Osteoblast (primary cell): Measurements from ENCODE around the gene FAM20C. TPM values are rescaled to one million over a fixed set of nuclear protein-coding genes. Genes with fewer than 3 reads are reported as not detected.

Experiments used
- DNase-seq: peaks from one replicate; pipeline ENCODE4 v3.0.0; 2011; ENCODE audit warnings: low spot score, mixed read lengths; ENCODE audit not compliant: insufficient read length; ENCODE audit errors: missing footprints
- H2AFZ ChIP-seq: 2 replicates; pipeline ENCODE4 v1.6.0; 2011; ENCODE audit warnings: mild to moderate bottlenecking, low read length
- H3K27ac ChIP-seq: 2 replicates; pipeline ENCODE4 v1.5.1; 2011; ENCODE audit warnings: mild to moderate bottlenecking, low read depth, low read length, moderate library complexity
- H3K27me3 ChIP-seq: 2 replicates; pipeline ENCODE4 v1.6.0; 2012; ENCODE audit warnings: mild to moderate bottlenecking, control low read depth, inconsistent platforms, low read length, moderate library complexity; ENCODE audit not compliant: insufficient read depth
- H3K36me3 ChIP-seq: 2 replicates; pipeline ENCODE4 v1.5.1; 2011; ENCODE audit warnings: mild to moderate bottlenecking, low read length, control low read depth, moderate library complexity; ENCODE audit not compliant: insufficient read depth
- H3K4me1 ChIP-seq: 2 replicates; pipeline ENCODE4 v1.5.1; 2011; ENCODE audit warnings: mild to moderate bottlenecking, low read length, control low read depth, moderate library complexity; ENCODE audit not compliant: insufficient read depth
- H3K4me2 ChIP-seq: 2 replicates; pipeline ENCODE4 v1.6.0; 2011; ENCODE audit warnings: mild to moderate bottlenecking, low read length; ENCODE audit not compliant: insufficient read depth
- H3K4me3 ChIP-seq: fragments of 200-600 bp; sonication (generic); 3 replicates; pipeline ENCODE4 v1.5.1; 2012; ENCODE audit warnings: mild to moderate bottlenecking, low read length, inconsistent platforms; ENCODE audit not compliant: insufficient read depth
- H3K79me2 ChIP-seq: 2 replicates; pipeline ENCODE4 v1.6.0; 2012; ENCODE audit warnings: mild to moderate bottlenecking, low read length, control low read depth, inconsistent platforms; ENCODE audit not compliant: insufficient read depth
- H3K9me3 ChIP-seq: 2 replicates; pipeline ENCODE4 v1.5.1; 2011; ENCODE audit warnings: low read depth, low read length, control low read depth
- H4K20me1 ChIP-seq: 2 replicates; pipeline ENCODE4 v1.6.0; 2012; ENCODE audit warnings: mild to moderate bottlenecking, low read length, control low read depth; ENCODE audit not compliant: insufficient read depth
- total RNA-seq: library from RNA; depleted of rRNA; stranded (reverse); fragments of >200 nt; gene quantifications from 2 replicates; pipeline ENCODE4 v1.2.3, GENCODE V29; 2012
- TF ChIP-seq, protein P1 (sequence below): IDR thresholded peaks from 2 replicates; pipeline ENCODE4 v1.5.1; 2011; ENCODE audit warnings: mild to moderate bottlenecking, low read depth, low read length, moderate library complexity; ENCODE audit errors: extremely low read depth

FAM20C gene
- total RNA-seq, 1 donor = 46.0 TPM

DNA sequence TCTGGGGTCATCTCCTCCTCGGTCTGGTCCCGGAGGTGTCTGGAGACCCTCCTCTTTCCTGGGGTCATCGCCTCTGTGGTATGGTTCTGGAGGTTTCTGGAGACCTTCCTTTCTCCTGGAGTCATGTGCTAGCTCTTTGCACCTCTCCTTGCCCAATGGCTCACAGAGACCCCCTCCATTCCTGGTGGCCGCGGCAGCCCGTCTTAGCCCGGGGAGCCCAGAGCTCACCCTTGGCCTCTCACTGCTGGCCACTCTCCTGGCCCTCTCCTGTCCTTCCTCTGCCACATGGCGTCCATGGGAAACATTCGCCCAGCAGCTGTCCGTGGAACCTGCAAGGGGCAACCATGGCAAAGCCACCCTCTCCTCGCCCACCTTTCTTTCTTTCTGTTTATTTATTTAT lies 77.3 kb downstream of the FAM20C start:
- peaks cover 10% of the 10 kb centered on the region for H3K9me3 ChIP-seq
- no peak overlapping the region for H3K27ac ChIP-seq
- TF ChIP-seq, protein P1, sequence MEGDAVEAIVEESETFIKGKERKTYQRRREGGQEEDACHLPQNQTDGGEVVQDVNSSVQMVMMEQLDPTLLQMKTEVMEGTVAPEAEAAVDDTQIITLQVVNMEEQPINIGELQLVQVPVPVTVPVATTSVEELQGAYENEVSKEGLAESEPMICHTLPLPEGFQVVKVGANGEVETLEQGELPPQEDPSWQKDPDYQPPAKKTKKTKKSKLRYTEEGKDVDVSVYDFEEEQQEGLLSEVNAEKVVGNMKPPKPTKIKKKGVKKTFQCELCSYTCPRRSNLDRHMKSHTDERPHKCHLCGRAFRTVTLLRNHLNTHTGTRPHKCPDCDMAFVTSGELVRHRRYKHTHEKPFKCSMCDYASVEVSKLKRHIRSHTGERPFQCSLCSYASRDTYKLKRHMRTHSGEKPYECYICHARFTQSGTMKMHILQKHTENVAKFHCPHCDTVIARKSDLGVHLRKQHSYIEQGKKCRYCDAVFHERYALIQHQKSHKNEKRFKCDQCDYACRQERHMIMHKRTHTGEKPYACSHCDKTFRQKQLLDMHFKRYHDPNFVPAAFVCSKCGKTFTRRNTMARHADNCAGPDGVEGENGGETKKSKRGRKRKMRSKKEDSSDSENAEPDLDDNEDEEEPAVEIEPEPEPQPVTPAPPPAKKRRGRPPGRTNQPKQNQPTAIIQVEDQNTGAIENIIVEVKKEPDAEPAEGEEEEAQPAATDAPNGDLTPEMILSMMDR = no peak
- DNase-seq = peak; percentile 48
- no peaks in the 10 kb centered on the region for H3K36me3 ChIP-seq
- H4K20me1 ChIP-seq = peaks cover 4% of the 10 kb centered on the region
- no peak overlapping the region for H3K4me3 ChIP-seq
- H3K79me2 ChIP-seq = no peaks in the 10 kb centered on the region
- H3K4me2 ChIP-seq = no peak overlapping the region
- H3K27me3 ChIP-seq = peaks cover 1% of the 10 kb centered on the region
- H3K4me1 ChIP-seq = no peaks in the 10 kb centered on the region
- no peak overlapping the region for H2AFZ ChIP-seq

- no peaks in the 10 kb centered on the region for H3K36me3 ChIP-seq
- no peaks in the 10 kb centered on the region for H3K4me1 ChIP-seq
- H3K27me3 ChIP-seq = peaks cover 6% of the 10 kb centered on the region
- no peak overlapping the region for H3K27ac ChIP-seq
- H3K4me3 ChIP-seq = no peak overlapping the region
- no peak overlapping the region for H2AFZ ChIP-seq
- no peaks in the 10 kb centered on the region for H3K79me2 ChIP-seq
- TF ChIP-seq, protein P1 = no peak
- DNase-seq = peak; percentile 74
- H3K4me2 ChIP-seq = no peak overlapping the region
- peaks cover 4% of the 10 kb centered on the region for H4K20me1 ChIP-seq
- H3K9me3 ChIP-seq = peaks cover 10% of the 10 kb centered on the region
Observed at GRCh38 chr7:270351-270983, 78.1 kb downstream of the FAM20C start.

DNA sequence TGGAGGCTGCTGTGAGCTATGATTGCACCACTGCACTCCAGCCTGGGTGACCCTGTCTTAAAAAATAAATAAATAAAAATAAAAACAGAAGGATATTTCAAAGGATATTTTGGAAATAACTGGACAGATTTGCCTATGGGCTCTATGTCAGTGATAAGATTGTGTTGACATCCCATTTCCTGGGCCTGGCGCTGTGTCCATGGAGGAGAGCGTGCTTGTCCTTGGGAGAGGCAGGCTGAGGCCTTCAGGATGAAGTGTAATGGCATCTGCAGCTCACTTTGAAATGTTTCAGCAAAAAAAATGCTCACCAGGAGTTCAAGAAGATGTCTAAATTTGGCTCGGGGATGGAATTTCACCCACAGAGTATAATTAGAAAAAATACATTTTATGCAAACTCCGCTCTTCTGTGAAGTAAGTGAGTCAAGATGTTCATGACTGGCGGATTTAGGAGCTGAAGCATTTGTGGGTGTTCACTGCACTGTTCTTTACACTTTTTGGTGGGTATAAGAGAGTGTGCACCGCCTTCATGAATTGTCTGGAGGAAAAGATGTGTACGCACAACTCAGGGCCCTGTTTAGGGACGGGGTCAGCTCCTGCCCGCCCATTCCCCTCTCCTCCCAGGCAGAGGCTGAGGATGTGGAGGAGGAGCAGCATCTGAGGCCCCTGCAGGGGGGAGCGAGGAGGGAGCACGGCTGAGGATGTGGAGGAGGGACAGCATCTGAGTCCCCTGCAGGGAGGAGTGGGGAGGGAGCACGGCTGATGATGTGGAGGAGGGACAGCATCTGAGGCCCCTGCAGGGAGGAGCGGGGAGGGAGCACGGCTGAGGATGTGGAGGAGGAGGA lies 79.1 kb downstream of the FAM20C start:
- no peak overlapping the region for H3K4me3 ChIP-seq
- no peaks in the 10 kb centered on the region for H3K36me3 ChIP-seq
- peaks cover 4% of the 10 kb centered on the region for H4K20me1 ChIP-seq
- H3K27ac ChIP-seq = no peak overlapping the region
- no peaks in the 10 kb centered on the region for H3K79me2 ChIP-seq
- H3K4me1 ChIP-seq = no peaks in the 10 kb centered on the region
- H3K4me2 ChIP-seq = no peak overlapping the region
- H2AFZ ChIP-seq = no peak overlapping the region
- TF ChIP-seq, protein P1 = no peak
- H3K27me3 ChIP-seq = peaks cover 10% of the 10 kb centered on the region
- H3K9me3 ChIP-seq = peaks cover 10% of the 10 kb centered on the region
- DNase-seq = peak; percentile 51

GRCh38 chr7:272108-272615 lies 79.8 kb downstream of the FAM20C start:
- DNase-seq = peak; percentile 35
- TF ChIP-seq, protein P1 = no peak
- no peak overlapping the region for H3K27ac ChIP-seq
- H4K20me1 ChIP-seq = peaks cover 4% of the 10 kb centered on the region
- H3K79me2 ChIP-seq = no peaks in the 10 kb centered on the region
- no peak overlapping the region for H2AFZ ChIP-seq
- peaks cover 10% of the 10 kb centered on the region for H3K9me3 ChIP-seq
- no peak overlapping the region for H3K4me3 ChIP-seq
- peaks cover 14% of the 10 kb centered on the region for H3K27me3 ChIP-seq
- H3K4me2 ChIP-seq = no peak overlapping the region
- H3K4me1 ChIP-seq = no peaks in the 10 kb centered on the region
- H3K36me3 ChIP-seq = no peaks in the 10 kb centered on the region
